ENCODE measurements around the gene FOXO4. TPM values are rescaled to one million over a fixed set of nuclear protein-coding genes. Genes with fewer than 3 reads are reported as not detected.
"Not testable (repeated sequence)": the region's sequence is repeated elsewhere in the genome, so short reads cannot be mapped to it uniquely, and the experiment has no call there.

The FOXO4 gene
- total RNA-seq (10 to 100 TPM; 10.3 to 10.5 TPM), polyA plus RNA-seq (ENCODE audit: insufficient read length in 2 of 2) (10 to 100 TPM; 15.1 to 19.0 TPM)
- long read RNA-seq, donor 1, partial matches to known transcripts, result 5 of 9 reads
- long read RNA-seq, donor 1, other reads (novel, unspliced or antisense), result 0 of 9 reads
- long read RNA-seq, donor 2, result 0 reads
- long read RNA-seq, donor 3, partial matches to known transcripts, result 0 of 1 reads
- long read RNA-seq, donor 3, other reads (novel, unspliced or antisense), result 0 of 1 reads
- long read RNA-seq, donor 4, result 0 reads

GRCh38 chrX:71095555-71095980 is at the start of gene FOXO4:
FOXO4 (plus strand) TSS chrX:71095851; CDS start chrX:71096529, 678 bp downstream.
- Histone ChIP-seq H3K27ac (ENCODE audit: low read depth, low read length) (peak within 1 kb of the TSS; percentile 53), H3K27me3 (ENCODE audit: control insufficient read depth, insufficient read depth, low read length) (no peaks in the 10 kb centered on the region), H3K36me3 (ENCODE audit: control insufficient read depth, insufficient read depth, low read length) (peaks cover under 1% of the 10 kb centered on the region), H3K9me3 (ENCODE audit: control insufficient read depth, insufficient read depth, low read length) (no peaks in the 10 kb centered on the region), H3K4me3 (ENCODE audit: low read depth, low read length) (peak within 1 kb of the TSS; percentile 62), H3K4me1 (ENCODE audit: control insufficient read depth, insufficient read depth, low read length) (peaks cover 11% of the 10 kb centered on the region)
- 3% methylated on average over 25 of the region's 29 CpGs for WGBS (ENCODE audit: insufficient coverage)
- DNase-seq (ENCODE audit: low read depth in 4 of 6, low spot score in 6 of 6), result peak; percentile 58 to 96 (median 78)

GRCh38 chrX:71047891-71048290 is 47.8 kb upstream of the FOXO4 start:
- H3K36me3 ChIP-seq (ENCODE audit: control insufficient read depth, insufficient read depth, low read length); H3K4me3 ChIP-seq (ENCODE audit: low read depth, low read length); H3K9me3 ChIP-seq (ENCODE audit: control insufficient read depth, insufficient read depth, low read length); H3K4me1 ChIP-seq (ENCODE audit: control insufficient read depth, insufficient read depth, low read length); H3K27me3 ChIP-seq (ENCODE audit: control insufficient read depth, insufficient read depth, low read length); DNase-seq (ENCODE audit: low read depth in 4 of 6, low spot score in 6 of 6); H3K27ac ChIP-seq (ENCODE audit: low read depth, low read length): not testable (repeated sequence)
- WGBS (ENCODE audit: insufficient coverage), result no CpG with 5 or more reads among the region's 8 CpGs

GRCh38 chrX:71052721-71053120 is 42.9 kb upstream of the FOXO4 start:
- peaks cover 7% of the 10 kb centered on the region for H3K4me1 ChIP-seq (ENCODE audit: control insufficient read depth, insufficient read depth, low read length)
- no peak overlapping the region for H3K27ac ChIP-seq (ENCODE audit: low read depth, low read length)
- H3K27me3 ChIP-seq (ENCODE audit: control insufficient read depth, insufficient read depth, low read length), result no peaks in the 10 kb centered on the region
- H3K4me3 ChIP-seq (ENCODE audit: low read depth, low read length), result peak overlapping the region; percentile 11
- H3K36me3 ChIP-seq (ENCODE audit: control insufficient read depth, insufficient read depth, low read length), result no peaks in the 10 kb centered on the region
- no peak for DNase-seq (ENCODE audit: low read depth in 4 of 6, low spot score in 6 of 6)
- no peaks in the 10 kb centered on the region for H3K9me3 ChIP-seq (ENCODE audit: control insufficient read depth, insufficient read depth, low read length)
- 51% methylated on average over 7 of the region's 7 CpGs for WGBS (ENCODE audit: insufficient coverage)

GRCh38 chrX:71053217-71053621 is 42.4 kb upstream of the FOXO4 start:
- Histone ChIP-seq H3K27ac (ENCODE audit: low read depth, low read length) (no peak overlapping the region), H3K4me3 (ENCODE audit: low read depth, low read length) (peak overlapping the region; percentile 11), H3K9me3 (ENCODE audit: control insufficient read depth, insufficient read depth, low read length) (no peaks in the 10 kb centered on the region), H3K4me1 (ENCODE audit: control insufficient read depth, insufficient read depth, low read length) (peaks cover 7% of the 10 kb centered on the region), H3K27me3 (ENCODE audit: control insufficient read depth, insufficient read depth, low read length) (no peaks in the 10 kb centered on the region), H3K36me3 (ENCODE audit: control insufficient read depth, insufficient read depth, low read length) (no peaks in the 10 kb centered on the region)
- 35% methylated on average over 17 of the region's 18 CpGs for WGBS (ENCODE audit: insufficient coverage)
- DNase-seq (ENCODE audit: low read depth in 4 of 6, low spot score in 6 of 6), result peak in 4 of 6 donors; percentile 10 to 88 (median 50)

- no peak overlapping the region for H3K4me3 ChIP-seq (ENCODE audit: low read depth, low read length)
- no peak overlapping the region for H3K27ac ChIP-seq (ENCODE audit: low read depth, low read length)
- peaks cover 7% of the 10 kb centered on the region for H3K4me1 ChIP-seq (ENCODE audit: control insufficient read depth, insufficient read depth, low read length)
- H3K9me3 ChIP-seq (ENCODE audit: control insufficient read depth, insufficient read depth, low read length), result no peaks in the 10 kb centered on the region
- DNase-seq (ENCODE audit: low read depth in 4 of 6, low spot score in 6 of 6), result no peak
- H3K36me3 ChIP-seq (ENCODE audit: control insufficient read depth, insufficient read depth, low read length), result peaks cover 18% of the 10 kb centered on the region
- H3K27me3 ChIP-seq (ENCODE audit: control insufficient read depth, insufficient read depth, low read length), result no peaks in the 10 kb centered on the region
Observed at GRCh38 chrX:71056867-71057266, 38.8 kb upstream of the FOXO4 start.

GRCh38 chrX:71057848-71058530 is 37.7 kb upstream of the FOXO4 start:
- Histone ChIP-seq H3K9me3 (ENCODE audit: control insufficient read depth, insufficient read depth, low read length) (no peaks in the 10 kb centered on the region), H3K27me3 (ENCODE audit: control insufficient read depth, insufficient read depth, low read length) (no peaks in the 10 kb centered on the region), H3K36me3 (ENCODE audit: control insufficient read depth, insufficient read depth, low read length) (peaks cover 18% of the 10 kb centered on the region), H3K4me1 (ENCODE audit: control insufficient read depth, insufficient read depth, low read length) (peaks cover 3% of the 10 kb centered on the region), H3K27ac (ENCODE audit: low read depth, low read length) (no peak overlapping the region), H3K4me3 (ENCODE audit: low read depth, low read length) (no peak overlapping the region)
- no CpG with 5 or more reads among the region's 3 CpGs for WGBS (ENCODE audit: insufficient coverage)
- DNase-seq (ENCODE audit: low read depth in 4 of 6, low spot score in 6 of 6), result no peak

GRCh38 chrX:71060127-71060526 is 35.5 kb upstream of the FOXO4 start:
- Histone ChIP-seq H3K27me3 (ENCODE audit: control insufficient read depth, insufficient read depth, low read length) (no peaks in the 10 kb centered on the region), H3K27ac (ENCODE audit: low read depth, low read length) (no peak overlapping the region), H3K4me3 (ENCODE audit: low read depth, low read length) (no peak overlapping the region), H3K36me3 (ENCODE audit: control insufficient read depth, insufficient read depth, low read length) (peaks cover 18% of the 10 kb centered on the region), H3K9me3 (ENCODE audit: control insufficient read depth, insufficient read depth, low read length) (no peaks in the 10 kb centered on the region), H3K4me1 (ENCODE audit: control insufficient read depth, insufficient read depth, low read length) (no peaks in the 10 kb centered on the region)
- no peak for DNase-seq (ENCODE audit: low read depth in 4 of 6, low spot score in 6 of 6)

GRCh38 chrX:71067089-71067488 is 28.6 kb upstream of the FOXO4 start:
- 40% methylated on average over 2 of the region's 2 CpGs for WGBS (ENCODE audit: insufficient coverage)
- peak overlapping the region; percentile 72 for H3K4me3 ChIP-seq (ENCODE audit: low read depth, low read length)
- peaks cover 3% of the 10 kb centered on the region for H3K4me1 ChIP-seq (ENCODE audit: control insufficient read depth, insufficient read depth, low read length)
- H3K9me3 ChIP-seq (ENCODE audit: control insufficient read depth, insufficient read depth, low read length), result no peaks in the 10 kb centered on the region
- no peaks in the 10 kb centered on the region for H3K36me3 ChIP-seq (ENCODE audit: control insufficient read depth, insufficient read depth, low read length)
- H3K27ac ChIP-seq (ENCODE audit: low read depth, low read length), result peak overlapping the region; percentile 84
- no peak for DNase-seq (ENCODE audit: low read depth in 4 of 6, low spot score in 6 of 6)
- H3K27me3 ChIP-seq (ENCODE audit: control insufficient read depth, insufficient read depth, low read length), result no peaks in the 10 kb centered on the region

- no peaks in the 10 kb centered on the region for H3K36me3 ChIP-seq (ENCODE audit: control insufficient read depth, insufficient read depth, low read length)
- 25% methylated on average over 10 of the region's 10 CpGs for WGBS (ENCODE audit: insufficient coverage)
- DNase-seq (ENCODE audit: low read depth in 4 of 6, low spot score in 6 of 6), result no peak
- peak overlapping the region; percentile 84 for H3K27ac ChIP-seq (ENCODE audit: low read depth, low read length)
- no peaks in the 10 kb centered on the region for H3K27me3 ChIP-seq (ENCODE audit: control insufficient read depth, insufficient read depth, low read length)
- no peaks in the 10 kb centered on the region for H3K9me3 ChIP-seq (ENCODE audit: control insufficient read depth, insufficient read depth, low read length)
- H3K4me3 ChIP-seq (ENCODE audit: low read depth, low read length), result peak overlapping the region; percentile 72
- H3K4me1 ChIP-seq (ENCODE audit: control insufficient read depth, insufficient read depth, low read length), result peaks cover 3% of the 10 kb centered on the region
Observed at GRCh38 chrX:71067712-71068043, 28.0 kb upstream of the FOXO4 start.
